OCI-LY7 (cell line): ENCODE data around the gene NTF3. TPM values are rescaled to one million over a fixed set of nuclear protein-coding genes. Genes with fewer than 3 reads are reported as not detected.

Experiments
- BruUV-seq: library from RNA; stranded (reverse); fragments of 400-500 nt; replicated peaks from 2 replicates; lab custom pipeline; 2021; lab: Mats Ljungman, UMichigan
- CTCF ChIA-PET: fragments of 300-600 bp; sonication (Branson Sonifier 250); formaldehyde crosslinking; loops from one replicate; lab custom pipeline; 2022; ENCODE audit warnings: antibody characterized with exemption; ENCODE audit not compliant: unreplicated experiment; lab: Charles Lee
- POLR2A ChIA-PET: fragments of 300-600 bp; sonication (Branson Sonifier 250); formaldehyde crosslinking; loops from one replicate; lab custom pipeline; 2022; ENCODE audit warnings: antibody characterized with exemption; lab: Charles Lee
- DNase-seq: peaks from one replicate; pipeline ENCODE4 v3.0.0-alpha.2; 2015; ENCODE audit warnings: low spot score
- H2AFZ ChIP-seq: fragments of 200-600 bp; sonication (generic), shearing (Covaris generic); 2 replicates; pipeline ENCODE4 v1.6.1; 2014; ENCODE audit warnings: mild to moderate bottlenecking, antibody characterized with exemption, low read length, moderate library complexity
- H3K27ac ChIP-seq: fragments of 200-600 bp; sonication (generic); 2 replicates; pipeline ENCODE4 v1.5.1; 2014; ENCODE audit warnings: mixed run types, low read depth, mild to moderate bottlenecking, moderate library complexity, low read length, inconsistent platforms; ENCODE audit not compliant: poor library complexity, severe bottlenecking
- H3K36me3 ChIP-seq: fragments of 200-600 bp; sonication (generic); 2 replicates; pipeline ENCODE4 v1.6.1; 2014; ENCODE audit warnings: mild to moderate bottlenecking, antibody characterized with exemption, low read length, moderate library complexity, mixed read lengths; ENCODE audit not compliant: insufficient read depth
- H3K4me1 ChIP-seq: fragments of 200-600 bp; sonication (generic); 2 replicates; pipeline ENCODE4 v1.5.1; 2014; ENCODE audit warnings: mild to moderate bottlenecking, low read length; ENCODE audit not compliant: insufficient read depth, poor library complexity, severe bottlenecking
- H3K4me2 ChIP-seq: fragments of 200-600 bp; sonication (generic); 2 replicates; pipeline ENCODE4 v1.6.1; 2014; ENCODE audit warnings: mild to moderate bottlenecking, low read length
- H3K4me3 ChIP-seq: fragments of 200-600 bp; sonication (generic); 2 replicates; pipeline ENCODE4 v1.5.1; 2014; ENCODE audit warnings: mild to moderate bottlenecking, low read depth, low read length; ENCODE audit not compliant: poor library complexity, severe bottlenecking
- H3K79me2 ChIP-seq: fragments of 200-600 bp; sonication (generic); 2 replicates; pipeline ENCODE4 v1.6.1; 2016; ENCODE audit warnings: low read depth, mild to moderate bottlenecking, low read length, moderate library complexity, mixed read lengths; ENCODE audit not compliant: insufficient read depth
- H3K9me2 ChIP-seq: fragments of 200-600 bp; sonication (generic); 2 replicates; pipeline ENCODE4 v1.6.1; 2016; ENCODE audit warnings: mild to moderate bottlenecking, low read length, mixed read lengths; ENCODE audit not compliant: insufficient read depth
- H3K9me3 ChIP-seq: fragments of 200-600 bp; sonication (generic); 2 replicates; pipeline ENCODE4 v1.6.1; 2014; ENCODE audit warnings: mild to moderate bottlenecking, mixed run types, low read length, mixed read lengths
- H4K20me1 ChIP-seq: fragments of 200-600 bp; sonication (generic); 2 replicates; pipeline ENCODE4 v1.6.1; 2014; ENCODE audit warnings: mild to moderate bottlenecking, antibody characterized with exemption, low read length, moderate library complexity, mixed read lengths; ENCODE audit not compliant: insufficient read depth
- CTCF ChIP-seq: fragments of 200-600 bp; sonication (generic); conservative IDR thresholded peaks from 2 replicates; pipeline ENCODE4 v1.5.1; 2014; ENCODE audit warnings: mild to moderate bottlenecking, antibody characterized with exemption, low read length, moderate library complexity, mixed read lengths
- EZH2phosphoT487 ChIP-seq: fragments of 200-600 bp; sonication (generic); IDR thresholded peaks from 2 replicates; pipeline ENCODE4 v1.6.1; 2018; ENCODE audit warnings: low read depth, borderline replicate concordance, mild to moderate bottlenecking, mixed run types, antibody characterized with exemption, low read length, moderate library complexity, mixed read lengths
- intact Hi-C: fragments of 100-400 bp; cut with micrococcal nuclease; formaldehyde crosslinking; loops from one replicate; pipeline ENCODE4 v1.10.0; 2022; ENCODE audit not compliant: unreplicated experiment
- total RNA-seq, 2 experiments: library from RNA; depleted of rRNA in 1 of 2; stranded (reverse); fragments of >200 nt in 1 of 2; shearing (Covaris generic) in 1 of 2; gene quantifications; 2 replicates each; pipeline ENCODE4 v1.2.3, GENCODE V29; 2014 to 2022

Gene NTF3
- total RNA-seq, 2 experiments from 2014 or later: 9.6 to 11.5 TPM

DNA sequence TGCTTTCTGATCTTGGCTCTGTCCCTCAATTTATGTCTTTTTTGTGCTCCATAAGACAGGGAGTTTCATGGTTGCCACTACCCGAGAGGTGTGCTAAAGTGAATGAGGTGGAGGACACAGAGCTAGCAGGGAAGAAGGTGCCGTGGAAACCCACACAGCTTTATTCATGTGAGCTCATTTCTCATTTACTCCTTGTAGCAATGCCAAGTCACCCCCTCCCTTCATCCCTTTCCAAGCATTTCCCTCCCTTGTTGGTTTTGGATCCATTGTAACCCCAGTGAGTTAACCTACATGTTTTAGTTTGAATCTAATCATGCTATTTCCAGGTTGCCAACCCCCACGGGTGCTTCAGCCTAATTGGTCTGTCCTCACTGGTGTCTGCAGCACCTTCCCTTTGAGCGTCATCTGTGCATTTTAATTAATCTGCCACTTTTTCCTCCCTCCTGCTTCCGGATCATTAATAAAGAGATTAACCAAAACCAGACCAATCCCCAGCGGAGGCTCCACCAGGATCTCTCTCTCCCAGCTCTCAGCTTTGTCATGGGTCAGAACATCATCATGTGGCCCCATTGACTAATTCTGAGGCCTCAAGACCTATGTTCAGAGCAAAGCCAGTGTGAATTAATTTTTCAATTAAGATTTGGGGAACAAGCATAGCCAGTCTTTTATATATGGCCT, 56.2 kb downstream of the NTF3 start:
- intact Hi-C loops: no loop called here
- Histone ChIP-seq H3K9me2 (no peaks in the 10 kb centered on the region), H3K27ac (no peak overlapping the region), H2AFZ (no peak overlapping the region), H3K4me2 (no peak overlapping the region), H3K4me1 (no peaks in the 10 kb centered on the region), H3K4me3 (no peak overlapping the region), H3K79me2 (no peaks in the 10 kb centered on the region), H3K36me3 (peaks cover 41% of the 10 kb centered on the region), H3K9me3 (no peaks in the 10 kb centered on the region), H4K20me1 (no peaks in the 10 kb centered on the region)
- no peak for DNase-seq
- CTCF ChIA-PET: interaction anchor here (1.2 kb wide), 1 partner anchor 9 kb away, joined by 5 read pairs; no protein-coding TSS in a partner anchor
- no TSS peak for BruUV-seq
- POLR2A ChIA-PET: interaction anchor here (1.2 to 2.0 kb wide), 3 partner anchors 9 to 55 kb away, joined by 4 to 6 read pairs (median 4); no protein-coding TSS in a partner anchor
- TF ChIP-seq EZH2phosphoT487: no peak
- no peak for TF ChIP-seq CTCF

DNA sequence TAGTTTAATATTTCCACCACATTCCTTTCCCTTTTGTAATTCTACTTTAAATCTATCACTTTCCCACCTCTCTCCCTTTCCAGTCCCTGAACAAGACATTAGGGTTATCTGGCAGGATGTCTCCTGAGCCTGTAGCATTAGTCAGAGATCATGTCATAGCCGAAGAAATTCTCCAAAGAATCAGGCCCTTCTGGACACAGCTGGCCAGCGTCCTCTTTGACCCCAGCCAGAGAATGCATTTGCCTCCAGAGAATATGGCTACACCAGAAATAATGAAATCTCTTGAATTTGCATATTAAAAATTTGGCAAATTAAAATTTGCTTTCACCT, 56.7 kb downstream of the NTF3 start:
- Histone ChIP-seq H3K4me3 (no peak overlapping the region), H4K20me1 (no peaks in the 10 kb centered on the region), H3K9me3 (no peaks in the 10 kb centered on the region), H3K36me3 (peaks cover 37% of the 10 kb centered on the region), H3K4me2 (no peak overlapping the region), H3K9me2 (no peaks in the 10 kb centered on the region), H3K4me1 (no peaks in the 10 kb centered on the region), H2AFZ (no peak overlapping the region), H3K27ac (no peak overlapping the region), H3K79me2 (no peaks in the 10 kb centered on the region)
- TF ChIP-seq EZH2phosphoT487: no peak
- TF ChIP-seq CTCF: no peak
- ChIA-PET POLR2A (no interaction called here), CTCF (no interaction called here)
- DNase-seq: no peak
- intact Hi-C loops: no loop called here
- BruUV-seq: no TSS peak

DNA sequence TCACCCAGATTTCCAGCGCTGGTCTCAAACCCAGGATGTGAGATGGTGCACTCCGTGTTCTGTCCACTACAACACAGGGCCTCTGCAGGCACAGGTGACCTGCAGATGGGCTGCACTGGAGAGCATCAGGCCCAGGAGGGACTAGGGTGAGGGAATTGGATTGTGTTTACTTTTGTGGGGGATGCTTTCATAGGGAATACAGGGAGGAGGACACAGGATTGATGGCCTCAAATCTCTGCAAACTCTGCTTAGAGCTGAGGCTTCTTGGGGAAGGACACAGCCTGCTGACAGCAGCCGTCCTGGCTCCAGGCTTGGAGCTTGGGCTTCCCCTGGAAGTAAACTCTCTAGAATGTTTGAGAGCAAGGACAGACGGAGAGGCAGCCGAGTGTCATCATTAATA, 57.1 kb downstream of the NTF3 start:
- Histone ChIP-seq H3K4me1 (no peaks in the 10 kb centered on the region), H3K9me3 (no peaks in the 10 kb centered on the region), H3K4me3 (no peak overlapping the region), H3K79me2 (no peaks in the 10 kb centered on the region), H3K4me2 (no peak overlapping the region), H3K27ac (no peak overlapping the region), H3K9me2 (no peaks in the 10 kb centered on the region), H4K20me1 (no peaks in the 10 kb centered on the region), H3K36me3 (peaks cover 37% of the 10 kb centered on the region), H2AFZ (no peak overlapping the region)
- intact Hi-C loops: no loop called here
- ChIA-PET CTCF (no interaction called here), POLR2A (interaction anchor here (0.6 kb wide), 1 partner anchor 15 kb away, joined by 3 read pairs; no protein-coding TSS in a partner anchor)
- no peak for DNase-seq
- TF ChIP-seq EZH2phosphoT487: no peak
- TF ChIP-seq CTCF: no peak
- no TSS peak for BruUV-seq
